WI38 (cell line): ENCODE results near the gene ROBO3.
A peak's percentile ranks its signal among the peaks of the same experiment; 100 is the strongest.

ENCODE experiments used
- H3K4me3 ChIP-seq: 2 replicates; pipeline ENCODE4 v1.5.1; 2011; ENCODE audit warnings: low read depth, mild to moderate bottlenecking, control low read depth, low read length
- TF ChIP-seq, protein P1 (sequence below): IDR thresholded peaks from 2 replicates; pipeline ENCODE4 v1.5.1; 2012; ENCODE audit warnings: low read depth, mild to moderate bottlenecking, control low read depth, low read length

ROBO3 gene

GRCh38 chr11:124843616-124843910, 21.7 kb upstream of the ROBO3 start:
- TF ChIP-seq, protein P1, sequence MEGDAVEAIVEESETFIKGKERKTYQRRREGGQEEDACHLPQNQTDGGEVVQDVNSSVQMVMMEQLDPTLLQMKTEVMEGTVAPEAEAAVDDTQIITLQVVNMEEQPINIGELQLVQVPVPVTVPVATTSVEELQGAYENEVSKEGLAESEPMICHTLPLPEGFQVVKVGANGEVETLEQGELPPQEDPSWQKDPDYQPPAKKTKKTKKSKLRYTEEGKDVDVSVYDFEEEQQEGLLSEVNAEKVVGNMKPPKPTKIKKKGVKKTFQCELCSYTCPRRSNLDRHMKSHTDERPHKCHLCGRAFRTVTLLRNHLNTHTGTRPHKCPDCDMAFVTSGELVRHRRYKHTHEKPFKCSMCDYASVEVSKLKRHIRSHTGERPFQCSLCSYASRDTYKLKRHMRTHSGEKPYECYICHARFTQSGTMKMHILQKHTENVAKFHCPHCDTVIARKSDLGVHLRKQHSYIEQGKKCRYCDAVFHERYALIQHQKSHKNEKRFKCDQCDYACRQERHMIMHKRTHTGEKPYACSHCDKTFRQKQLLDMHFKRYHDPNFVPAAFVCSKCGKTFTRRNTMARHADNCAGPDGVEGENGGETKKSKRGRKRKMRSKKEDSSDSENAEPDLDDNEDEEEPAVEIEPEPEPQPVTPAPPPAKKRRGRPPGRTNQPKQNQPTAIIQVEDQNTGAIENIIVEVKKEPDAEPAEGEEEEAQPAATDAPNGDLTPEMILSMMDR = no peak
- H3K4me3 ChIP-seq = no peak overlapping the region

GRCh38 chr11:124844664-124845079, 20.6 kb upstream of the ROBO3 start:
- no peak overlapping the region for H3K4me3 ChIP-seq
- TF ChIP-seq, protein P1 = no peak

DNA sequence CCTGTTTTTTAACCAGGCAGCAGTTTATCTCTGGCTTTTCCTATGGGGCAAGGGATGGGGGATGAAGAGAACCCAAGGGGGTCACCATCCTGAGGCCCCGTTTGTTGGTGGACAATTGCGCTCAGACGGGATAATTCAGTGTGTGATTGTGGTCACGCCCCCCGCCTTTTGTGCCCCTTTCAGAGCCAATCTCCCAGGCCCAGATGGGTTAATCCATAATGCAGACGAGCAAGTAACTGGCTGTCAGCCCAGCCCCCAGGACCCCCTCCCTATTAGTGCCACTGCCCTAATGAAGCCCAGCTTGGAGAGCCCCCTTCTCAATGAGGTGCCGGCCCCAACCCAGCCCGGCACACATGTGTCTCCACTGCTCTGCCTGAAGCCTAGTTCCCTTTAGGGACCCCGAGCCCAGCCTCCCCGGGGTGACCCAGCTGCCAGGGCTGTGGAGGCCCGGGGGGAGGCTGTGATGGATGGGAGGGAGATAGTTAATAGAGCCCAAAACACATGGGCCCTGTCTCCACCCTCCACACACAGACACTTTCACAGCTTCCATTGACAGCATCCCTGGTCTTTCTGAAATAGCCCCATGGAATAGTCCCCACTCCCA, 19.1 kb upstream of the ROBO3 start:
- H3K4me3 ChIP-seq = no peak overlapping the region
- TF ChIP-seq, protein P1 = no peak

GRCh38 chr11:124859171-124859570, 6.1 kb upstream of the ROBO3 start:
- H3K4me3 ChIP-seq = no peak overlapping the region
- TF ChIP-seq, protein P1 = no peak

- TF ChIP-seq, protein P1 = no peak
- no peak overlapping the region for H3K4me3 ChIP-seq
Measured at GRCh38 chr11:124861670-124862069, 3.6 kb upstream of the ROBO3 start.

GRCh38 chr11:124863137-124863825, 2.0 kb upstream of the ROBO3 start:
- TF ChIP-seq, protein P1 = no peak
- H3K4me3 ChIP-seq = peak overlapping the region; percentile 8

DNA sequence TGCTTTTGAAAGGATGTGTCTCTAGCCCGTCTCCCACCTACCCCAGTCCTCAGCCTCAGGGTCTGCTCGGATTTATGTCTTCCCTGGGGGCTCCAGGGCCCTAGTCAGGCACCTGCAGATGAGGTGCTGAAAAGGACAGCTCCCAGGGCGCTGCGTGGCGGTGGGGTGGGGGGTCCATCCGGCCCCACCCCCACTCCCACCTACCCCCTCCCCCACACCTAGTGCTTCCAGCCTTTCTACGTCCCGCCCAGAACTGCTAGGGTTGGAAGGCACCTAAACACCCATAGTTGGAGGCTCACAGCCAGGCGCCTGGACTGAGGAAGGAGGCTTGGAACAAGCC, 1.4 kb upstream of the ROBO3 start:
- H3K4me3 ChIP-seq = no peak overlapping the region
- TF ChIP-seq, protein P1 = no peak
